Measurements from ENCODE around the gene ADIG.

Gene ADIG

DNA sequence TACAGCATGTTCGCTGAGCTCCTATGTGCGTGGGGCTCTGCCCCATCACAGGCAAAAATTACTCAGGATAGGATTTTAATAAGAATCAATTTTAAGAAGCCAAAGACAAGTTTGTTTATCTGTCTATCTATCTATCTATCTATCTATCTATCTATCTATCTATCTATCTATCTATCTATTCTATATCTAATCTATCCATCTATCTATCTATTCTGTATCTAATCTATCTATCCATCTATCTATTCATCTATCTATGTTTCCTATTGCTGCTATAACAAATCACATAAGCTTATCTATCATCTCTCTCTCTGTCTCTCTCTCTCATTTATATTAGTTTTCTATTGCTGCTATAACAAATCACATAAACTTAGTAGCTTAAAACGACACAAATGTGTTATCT lies 22.3 kb downstream of the ADIG start:
- no peak for DNase-seq

DNA sequence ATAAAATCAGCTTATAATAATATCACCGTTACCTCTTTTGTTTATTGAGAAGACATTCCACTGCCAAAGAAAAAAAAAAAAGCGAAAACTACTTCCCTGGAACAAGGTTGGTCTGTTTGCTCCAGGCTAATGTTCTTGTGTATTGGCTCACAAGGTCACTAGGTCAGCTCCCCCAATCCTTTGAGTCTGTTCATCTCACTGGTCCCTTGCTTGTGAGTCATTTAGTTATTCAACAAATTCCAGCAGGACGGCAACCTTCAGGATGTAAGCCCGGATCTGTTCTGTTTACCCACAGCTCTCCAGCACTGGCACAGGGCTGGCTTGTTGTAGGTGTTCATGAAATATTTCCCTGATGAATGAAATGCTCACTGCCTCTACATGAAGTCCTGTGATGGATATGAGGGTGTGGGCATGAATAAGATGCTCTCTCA lies 23.9 kb downstream of the ADIG start:
- DNase-seq = no peak

DNA sequence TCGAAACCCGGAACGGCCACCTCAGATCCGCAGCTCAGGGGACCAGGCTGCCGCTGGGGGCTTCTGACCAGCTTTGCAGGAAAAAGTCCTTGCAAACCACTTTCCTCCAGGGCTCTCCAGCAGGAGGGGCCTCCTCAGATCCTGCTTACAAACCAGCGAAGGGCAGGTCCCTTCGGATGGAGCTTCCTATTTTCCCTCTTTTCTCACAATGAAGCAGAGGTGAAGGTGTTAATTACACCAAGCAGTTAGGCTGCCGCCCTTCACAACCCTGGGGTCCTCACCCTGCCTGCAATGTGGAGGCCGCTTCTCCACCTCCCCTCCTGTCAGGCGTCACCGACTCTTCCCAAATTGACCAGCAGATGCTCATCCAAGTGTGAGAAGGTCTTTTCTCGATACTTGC lies 26.4 kb downstream of the ADIG start:
- no peak for DNase-seq

DNA sequence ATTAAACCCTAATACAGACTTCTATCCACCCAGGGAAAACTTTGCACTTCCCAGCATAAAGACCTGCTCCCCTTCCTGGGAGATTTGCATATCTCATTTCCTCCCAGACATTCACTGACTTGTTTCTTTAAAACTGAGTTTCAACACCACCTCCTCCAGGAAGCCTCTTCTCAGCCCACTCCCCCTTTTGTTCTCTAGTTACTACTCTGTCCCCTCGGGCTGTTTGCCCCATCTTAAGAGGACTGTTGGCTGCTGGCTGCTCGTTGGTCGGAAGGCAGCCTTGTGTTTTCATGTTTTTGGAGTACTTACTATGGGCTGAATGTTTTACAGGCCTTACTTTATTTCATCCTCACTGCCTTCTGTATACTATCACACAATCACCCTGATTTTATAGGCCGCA lies 27.2 kb downstream of the ADIG start:
- DNase-seq = no peak

DNA sequence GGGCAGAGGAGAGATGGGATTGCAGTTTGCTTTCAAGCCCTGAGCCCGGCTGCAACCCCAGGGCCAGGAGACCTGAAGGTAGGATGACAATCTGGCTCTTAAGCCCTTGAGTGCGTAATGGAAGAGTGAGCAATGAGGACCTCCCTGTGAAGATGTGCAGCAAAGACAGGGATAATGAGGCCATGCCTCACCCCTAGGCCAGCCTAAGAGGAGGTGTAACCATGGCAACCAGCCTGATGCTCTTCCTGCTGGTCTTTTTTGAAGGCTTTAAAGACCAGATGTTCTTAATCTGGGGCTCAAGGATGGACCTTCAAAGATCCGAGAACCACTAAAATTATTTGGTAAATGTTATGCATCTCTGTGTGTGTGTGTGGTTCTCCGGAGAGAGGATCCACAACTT lies 28.8 kb downstream of the ADIG start:
- DNase-seq = no peak

DNA sequence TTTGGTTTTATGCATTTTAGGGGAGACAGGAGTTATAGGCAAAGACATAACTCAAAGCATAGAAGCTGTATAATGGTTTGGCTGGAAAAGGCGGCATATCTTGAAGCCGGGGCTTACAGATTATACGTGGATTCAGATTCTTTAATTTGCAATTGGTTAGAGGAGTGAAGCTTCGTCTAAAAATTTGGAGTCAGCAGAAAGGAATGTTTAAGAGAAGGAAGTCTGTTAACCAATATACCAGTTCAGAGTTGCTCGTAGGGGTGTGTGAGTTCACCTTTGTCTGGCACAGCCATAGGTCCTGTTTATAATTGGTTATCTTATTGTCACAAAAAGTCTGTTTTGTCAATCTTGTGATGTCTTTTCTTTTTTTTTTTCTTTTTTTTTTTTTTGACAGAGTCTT lies 29.5 kb downstream of the ADIG start:
- no peak for DNase-seq

DNA sequence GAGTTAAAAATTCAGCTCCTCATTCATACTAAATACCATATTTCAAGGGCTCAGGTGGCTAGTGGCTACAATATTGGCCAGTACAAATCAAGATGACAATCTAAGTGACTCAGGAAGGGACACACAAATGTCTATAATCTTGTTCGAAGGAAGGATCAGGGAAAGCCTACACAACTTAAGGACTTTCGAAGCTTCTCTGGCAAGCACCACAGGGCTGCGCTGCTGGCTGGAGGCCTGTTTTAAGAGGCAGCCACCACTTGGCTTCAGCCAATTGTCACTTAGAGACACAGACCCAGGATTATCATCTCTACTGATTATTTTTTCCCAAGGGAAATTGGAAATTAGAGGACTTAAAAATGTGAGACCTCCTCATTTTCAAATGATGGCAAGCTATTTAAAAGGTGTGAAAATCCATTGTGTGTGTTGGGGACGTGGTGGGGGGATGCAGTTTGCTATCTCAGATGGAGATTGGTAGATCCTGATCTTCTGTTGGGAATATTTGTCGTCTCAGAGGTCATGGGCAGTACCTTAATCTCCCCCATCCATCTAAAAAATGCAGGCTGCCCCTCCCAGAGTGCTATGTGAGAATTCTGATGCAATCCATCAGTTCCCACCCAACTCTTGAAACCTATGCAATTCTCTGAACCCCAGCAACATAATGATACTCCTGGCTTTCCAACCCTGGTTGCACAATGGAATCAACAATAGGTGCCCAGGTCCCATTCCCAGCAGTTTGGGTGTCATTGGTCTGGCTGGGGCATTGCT lies 31.9 kb downstream of the ADIG start:
- DNase-seq = no peak

DNA sequence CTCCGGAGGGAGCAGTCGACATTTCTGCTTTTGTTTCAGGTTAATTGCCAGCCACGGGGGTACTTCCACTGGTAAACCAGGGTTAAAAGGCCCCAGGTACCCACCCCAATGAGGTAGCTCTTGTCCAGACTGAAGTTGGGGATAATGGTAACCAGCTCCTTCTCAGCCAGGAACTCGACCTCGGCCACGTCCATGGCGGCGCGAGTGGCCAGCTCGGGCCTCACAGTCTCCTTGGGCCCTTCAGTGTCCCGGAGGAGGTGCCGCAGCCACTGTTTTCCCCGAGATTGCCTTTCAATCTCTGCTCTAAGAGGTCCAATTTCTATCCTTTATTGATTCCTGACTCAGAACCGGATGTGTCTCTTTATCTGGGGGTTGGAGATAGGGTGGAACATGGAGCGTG lies 34.3 kb downstream of the ADIG start:
- no peak for DNase-seq

DNA sequence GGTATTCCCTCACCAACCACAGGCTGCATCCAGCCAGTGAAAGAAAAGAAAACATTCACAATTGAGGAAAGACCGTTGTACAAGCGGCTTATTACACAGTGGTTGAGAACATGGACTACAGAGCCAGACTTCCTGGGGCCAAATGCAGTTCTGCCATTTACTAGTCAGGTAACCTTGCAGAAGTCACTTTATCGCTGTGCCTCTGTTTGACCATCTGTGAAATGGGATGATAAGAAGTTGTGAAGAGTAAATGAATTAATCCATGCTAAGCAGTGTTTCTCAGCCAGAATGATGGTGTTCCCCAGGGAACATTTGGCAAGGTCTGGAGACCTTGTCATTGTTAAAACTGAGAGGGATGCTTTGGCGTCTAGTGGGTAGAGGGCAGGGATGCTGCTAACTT lies 35.5 kb downstream of the ADIG start:
- DNase-seq = no peak

DNA sequence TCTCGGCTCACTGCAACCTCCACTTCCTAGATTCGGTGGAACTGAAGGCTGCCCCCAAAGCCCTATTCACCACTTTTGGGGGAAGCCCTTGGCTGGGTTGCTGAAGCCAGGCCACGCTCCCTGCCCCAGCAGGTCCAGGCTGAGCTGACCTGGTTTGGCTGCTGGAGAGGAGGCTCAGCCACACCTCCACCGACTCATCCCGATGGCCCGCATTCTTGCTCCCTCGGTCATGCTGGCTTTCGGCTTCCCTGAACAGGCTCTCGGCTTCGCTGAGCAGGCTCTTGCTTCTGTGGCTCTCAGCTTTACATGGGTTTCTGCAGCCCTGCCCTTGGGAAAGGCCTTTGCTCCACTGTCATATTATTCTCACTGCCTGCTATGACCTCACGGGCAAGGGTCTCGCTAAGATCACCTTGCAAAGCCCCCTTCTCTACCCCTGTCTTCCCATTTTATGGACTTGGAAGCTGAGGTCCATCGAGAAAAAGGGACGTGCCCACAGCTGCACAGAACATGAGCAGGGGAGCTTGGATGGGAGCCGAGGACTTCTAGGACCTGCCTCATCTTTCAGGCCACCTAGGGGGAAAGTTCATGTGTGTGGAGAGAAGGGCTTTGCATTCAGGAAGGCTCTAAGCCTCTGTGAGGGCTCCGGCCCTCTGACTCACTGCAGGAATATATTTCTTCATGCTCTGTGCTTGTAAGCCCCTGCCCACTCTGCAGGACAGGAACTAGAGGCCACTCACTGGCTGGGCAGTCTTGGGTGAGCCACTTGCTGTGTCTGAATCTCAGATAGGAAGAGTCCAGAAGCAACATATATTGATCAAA lies 36.2 kb downstream of the ADIG start:
- no peak for DNase-seq

DNA sequence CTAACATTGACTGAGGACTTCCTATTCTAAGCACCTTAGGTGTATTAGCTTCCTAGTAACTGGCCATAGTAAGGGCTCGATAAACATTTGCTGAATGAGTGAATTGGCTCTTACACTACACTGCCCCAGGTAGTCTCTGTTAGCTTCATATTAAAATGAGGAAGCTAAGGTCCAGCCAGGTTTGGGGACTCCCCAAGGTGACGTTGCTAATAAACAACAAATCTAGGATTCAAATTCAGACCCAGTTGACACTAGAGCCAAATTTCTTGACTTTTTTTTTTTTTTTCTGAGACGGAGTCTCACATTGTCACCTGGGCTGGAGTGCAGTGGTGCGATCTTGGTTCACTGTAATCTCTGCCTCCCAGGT lies 36.8 kb downstream of the ADIG start:
- DNase-seq = no peak

DNA sequence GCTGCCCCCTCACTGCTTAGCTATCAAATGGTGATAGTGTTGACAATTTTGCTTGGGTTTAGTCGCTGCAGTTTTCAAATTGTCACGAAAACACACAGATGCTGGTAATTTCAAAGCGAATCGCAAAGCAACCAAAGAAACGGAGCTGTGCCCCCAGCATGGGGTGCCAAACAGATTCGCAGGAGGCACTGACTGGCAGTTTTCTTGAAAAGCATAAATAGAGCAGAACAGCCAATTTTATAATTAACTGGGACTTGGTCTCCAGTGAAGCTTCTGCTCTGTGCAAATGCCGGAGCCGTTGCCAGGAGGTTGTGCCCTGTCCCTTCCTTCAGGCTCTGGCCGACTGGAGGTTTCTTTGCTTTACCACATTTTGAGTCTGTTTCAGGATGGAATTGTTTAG lies 39.4 kb downstream of the ADIG start:
- DNase-seq = no peak

DNA sequence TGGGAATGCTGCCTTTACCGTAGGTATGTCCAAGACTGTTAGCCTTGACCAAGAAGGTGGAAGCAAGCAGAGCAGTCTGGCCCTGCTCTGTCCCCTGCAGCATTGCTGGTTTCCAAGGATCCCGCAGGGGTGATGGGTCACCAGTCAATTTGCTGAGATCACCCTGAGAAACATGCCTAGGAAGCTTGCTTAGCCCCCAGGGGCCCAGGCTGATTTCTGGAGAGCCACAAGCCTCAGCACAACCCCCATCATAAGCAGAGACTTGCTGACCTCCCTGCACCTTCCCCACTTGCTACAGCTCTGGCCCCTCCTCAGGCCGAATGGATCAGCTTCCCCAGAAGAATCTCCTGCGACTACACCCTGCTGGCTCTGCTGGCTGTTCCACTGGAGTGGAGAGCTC lies 42.1 kb downstream of the ADIG start:
- DNase-seq = no peak

DNA sequence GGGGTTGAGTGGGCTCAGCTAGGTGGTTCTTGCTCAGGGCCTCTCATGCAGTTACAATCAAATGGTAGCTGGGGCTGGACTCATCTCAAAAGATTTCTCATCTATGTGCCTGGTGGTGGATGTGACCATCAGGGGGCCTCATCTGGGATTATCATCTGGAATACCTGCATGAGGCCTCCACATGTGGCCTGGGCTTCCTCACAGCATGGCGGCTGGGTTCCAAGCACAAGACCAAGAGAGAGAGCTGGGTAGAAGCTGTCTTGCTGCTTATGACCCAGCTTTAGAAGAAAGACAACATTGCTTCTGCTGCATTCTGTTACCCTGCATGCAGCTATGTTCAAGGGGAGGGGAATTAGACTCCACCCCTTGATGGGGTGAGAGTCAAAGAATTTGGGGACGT lies 43.1 kb downstream of the ADIG start:
- DNase-seq = no peak

DNA sequence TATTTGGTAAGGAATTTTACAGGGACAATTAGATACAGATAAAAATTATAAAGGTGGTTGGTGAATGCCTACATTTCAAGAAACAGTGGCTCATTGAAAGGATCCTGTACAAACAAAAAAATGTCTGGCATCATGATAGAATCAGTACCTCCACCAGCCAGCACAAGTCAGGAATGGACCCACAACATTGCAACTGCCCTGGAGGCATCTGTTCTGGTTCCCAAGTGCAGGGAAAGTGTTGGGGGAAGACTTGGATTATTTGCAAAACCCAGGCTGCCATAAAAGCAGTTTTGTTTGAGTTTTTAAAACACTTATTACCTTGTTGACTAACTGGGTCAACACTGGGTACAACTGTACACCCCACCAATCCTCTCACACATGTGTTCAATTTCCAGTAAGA lies 44.9 kb downstream of the ADIG start:
- DNase-seq = no peak

DNA sequence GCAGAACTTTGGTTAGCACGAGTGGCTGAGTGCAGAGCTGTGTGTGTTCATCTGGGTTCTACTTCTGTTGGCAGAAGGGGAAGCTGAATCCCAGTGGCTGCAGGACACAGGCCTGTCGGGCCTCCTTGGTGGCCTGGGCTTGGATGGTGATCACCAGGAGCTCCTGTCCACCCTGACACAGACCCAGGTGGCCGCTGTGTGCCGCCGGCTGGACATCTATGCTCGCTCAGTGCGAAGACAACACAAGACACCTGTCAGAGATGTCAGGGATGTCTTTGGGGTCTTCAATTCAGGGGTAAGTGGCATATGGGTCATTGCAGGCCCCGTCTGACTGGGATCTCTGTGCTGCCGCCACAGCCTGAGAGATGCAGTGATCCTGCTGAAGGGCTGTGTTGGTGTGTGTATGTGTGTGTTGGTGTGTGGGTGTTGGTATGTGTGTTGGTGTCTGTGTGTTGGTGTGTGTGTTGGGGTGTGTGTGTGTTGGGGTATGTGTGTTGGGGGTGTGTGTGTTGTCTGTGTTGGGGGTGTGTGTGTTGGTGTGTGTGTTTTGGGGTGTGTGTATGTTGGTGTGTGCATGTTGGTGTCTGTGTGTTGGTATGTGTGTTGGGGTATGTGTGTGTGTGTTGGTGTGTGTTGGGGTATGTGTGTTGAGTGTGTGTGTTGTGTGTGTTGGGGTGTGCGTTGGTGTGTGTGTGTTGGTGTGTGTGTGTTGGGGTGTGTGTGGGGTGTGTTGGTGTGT lies 46.1 kb downstream of the ADIG start:
- no peak for DNase-seq

DNA sequence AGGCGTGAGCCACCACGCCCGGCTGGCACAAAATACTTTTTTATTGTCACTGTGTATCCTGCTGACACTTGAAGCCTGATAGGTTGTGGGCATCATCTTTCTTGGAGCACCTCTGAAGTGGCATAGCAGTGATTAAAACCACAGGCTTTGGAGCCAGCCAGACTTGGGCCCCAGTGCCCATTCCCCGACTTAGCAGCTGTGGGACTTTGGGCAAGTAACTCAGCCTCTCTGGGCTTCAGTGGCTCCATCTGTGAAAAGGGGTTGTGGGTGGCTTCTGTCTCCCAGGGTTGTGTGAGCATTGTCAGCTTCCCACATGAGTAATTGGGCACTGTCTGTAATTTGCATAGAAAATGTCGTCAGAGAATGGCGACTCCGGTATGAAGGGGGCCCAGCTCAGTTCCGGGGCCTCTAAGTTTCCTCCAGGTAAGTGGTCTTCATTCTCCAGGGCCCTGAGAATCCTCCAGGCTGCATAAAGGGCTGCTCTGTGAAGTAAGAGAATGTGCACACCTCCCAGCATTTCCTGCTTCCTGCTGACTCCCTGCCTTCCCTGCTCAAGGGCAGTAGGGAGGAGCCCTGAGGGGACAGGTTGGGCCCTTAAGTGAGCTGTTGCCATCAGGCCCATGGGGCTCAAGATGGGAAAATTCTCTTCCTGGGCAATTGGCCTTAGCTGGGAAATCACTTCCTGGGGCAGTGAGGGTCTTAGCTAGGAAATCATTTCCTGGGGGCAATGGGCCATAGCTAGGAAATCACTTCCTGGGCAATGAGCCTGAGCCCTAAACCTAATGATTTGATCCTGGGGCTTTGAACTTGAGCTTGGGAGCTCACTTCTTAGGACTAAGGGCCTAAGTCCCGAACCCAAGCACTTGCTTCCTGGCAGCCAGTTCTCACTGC lies 47.8 kb downstream of the ADIG start:
- no peak for DNase-seq

DNA sequence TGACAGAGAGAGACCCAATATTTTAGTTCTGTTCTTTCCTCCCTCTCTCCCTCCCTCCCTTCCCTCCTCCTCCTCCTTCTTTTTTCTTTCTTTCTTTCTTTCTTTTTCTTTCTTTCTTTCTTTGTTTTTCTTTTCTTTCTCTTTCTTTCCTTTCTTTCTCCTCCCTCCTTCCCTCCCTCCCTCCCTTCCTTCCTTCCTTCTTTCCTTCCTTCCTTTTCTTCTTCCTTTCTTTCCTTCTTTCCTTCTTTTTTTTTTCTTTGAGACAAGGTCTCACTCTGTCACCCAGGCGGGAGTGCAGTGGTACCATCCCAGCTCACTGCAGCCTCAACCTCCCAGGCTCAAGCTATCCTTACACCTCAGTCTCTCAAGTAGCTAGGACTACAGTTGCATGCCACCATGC lies 49.0 kb downstream of the ADIG start:
- no peak for DNase-seq

DNA sequence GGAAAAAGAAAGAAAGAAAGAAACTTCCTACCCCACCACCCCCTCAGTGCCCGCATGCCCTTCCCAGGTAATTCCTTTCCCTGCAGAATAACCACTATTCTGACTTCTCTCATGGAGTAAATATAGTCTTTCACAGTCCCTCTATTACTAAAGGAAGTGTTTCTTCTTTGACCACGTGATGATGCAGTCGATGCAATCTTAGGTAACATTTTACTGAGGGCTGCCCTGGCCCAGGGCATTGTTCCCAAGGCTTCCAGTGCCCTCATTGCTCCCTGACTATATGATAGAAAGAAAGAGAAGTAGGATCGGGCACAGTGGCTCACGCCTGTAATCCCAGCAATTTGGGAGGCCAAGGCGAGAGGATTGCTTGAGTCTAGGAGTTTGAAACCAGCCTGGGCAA lies 49.7 kb downstream of the ADIG start:
- DNase-seq = no peak

DNA sequence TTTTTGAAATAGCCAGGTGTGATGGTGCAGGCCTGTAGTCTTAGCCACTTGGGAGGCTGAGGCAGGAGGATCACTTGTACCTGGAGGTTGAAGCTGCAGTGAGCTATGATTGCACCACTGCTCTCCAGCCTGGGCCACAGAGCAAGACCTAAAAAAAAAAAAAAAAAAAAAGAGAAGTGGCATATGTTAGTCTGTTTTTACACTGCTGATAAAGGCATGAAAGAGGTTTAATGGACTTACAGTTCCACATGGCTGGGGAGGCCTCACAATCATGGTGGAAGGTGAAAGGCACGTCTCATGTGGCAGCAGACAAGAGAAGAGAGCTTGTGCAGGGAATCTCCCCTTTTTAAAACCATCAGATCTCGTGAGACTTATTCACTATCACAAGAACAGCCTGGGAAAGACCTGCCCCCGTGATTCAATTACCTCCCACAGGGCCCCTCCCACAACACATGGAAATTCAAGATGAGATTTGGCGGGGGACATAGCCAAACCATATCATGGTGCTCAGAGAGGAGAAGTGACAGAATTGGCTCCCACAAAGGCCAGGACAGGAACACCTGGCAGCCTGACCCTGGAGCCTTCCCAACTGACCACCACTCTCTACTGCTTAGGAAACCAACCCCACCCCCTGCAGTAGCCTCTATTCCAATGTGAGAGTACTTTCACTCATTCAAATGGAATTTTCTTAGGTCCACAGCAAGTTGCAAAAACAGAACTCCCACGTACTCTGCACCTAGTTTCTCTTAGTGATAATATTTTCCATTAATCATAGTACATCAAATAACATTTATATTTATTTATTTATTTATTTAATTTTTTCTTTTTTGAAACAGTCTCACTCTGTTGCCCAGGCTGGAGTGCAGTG lies 50.4 kb downstream of the ADIG start:
- DNase-seq = no peak

DNA sequence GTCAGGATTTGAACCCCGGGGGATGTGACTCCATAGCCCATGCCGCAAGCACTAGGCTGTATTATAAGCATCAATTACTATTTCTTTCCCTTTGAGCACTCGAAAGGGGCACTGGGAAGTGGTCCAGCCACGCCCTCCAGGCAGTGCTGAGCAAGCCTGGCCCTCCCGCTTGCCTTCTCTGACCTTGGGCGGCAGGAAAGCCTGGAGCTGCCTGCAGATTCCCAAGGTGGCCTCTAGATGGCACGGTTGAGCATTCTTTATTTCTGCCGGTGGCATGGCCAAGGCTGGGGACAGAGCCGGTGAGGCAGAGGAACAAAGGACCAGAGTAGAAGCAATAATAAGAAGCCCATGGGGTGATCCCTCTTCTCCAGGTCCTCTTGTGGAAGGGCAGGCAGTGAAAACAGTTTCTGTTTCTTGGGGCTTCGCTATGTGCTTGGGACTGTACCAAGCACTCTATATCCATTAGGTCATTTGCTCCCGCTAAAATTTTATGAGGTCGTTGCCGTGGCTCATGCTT lies 52.6 kb downstream of the ADIG start:
- DNase-seq = no peak
